SK-N-SH (cell line): ENCODE measurements around the gene SLC35G2. TPM values are rescaled to one million over a fixed set of nuclear protein-coding genes. Genes with fewer than 3 reads are reported as not detected.

Source experiments
- CTCF ChIA-PET: fragments of 300-600, 350-600 bp; formaldehyde crosslinking; extraction: SDS; loops from one replicate; lab custom pipeline; 2021; lab: Yijun Ruan, JAX
- POLR2A ChIA-PET: fragments of 350-600 bp; sonication (Branson Sonifier 250); formaldehyde crosslinking; extraction: SDS; loops from one replicate; lab custom pipeline; 2020; ENCODE audit warnings: antibody characterized with exemption, inconsistent platforms; lab: Yijun Ruan, JAX
- DNase-seq: peaks from one replicate; pipeline ENCODE4 v3.0.0; 2012
- H2AFZ ChIP-seq: fragments of 200-600 bp; sonication (generic); 2 replicates; pipeline ENCODE4 v1.8.1; 2016; ENCODE audit warnings: antibody characterized with exemption, mild to moderate bottlenecking, low read depth
- H3F3A ChIP-seq: fragments of 200-600 bp; sonication (generic); replicated peaks from 2 replicates; pipeline ENCODE3; 2016; ENCODE audit warnings: antibody characterized with exemption, mild to moderate bottlenecking; ENCODE audit not compliant: insufficient read depth
- H3K27ac ChIP-seq, 2 experiments: fragments of 200-500 bp in 1 of 2; fragments of 200-600 bp in 1 of 2; sonication (Bioruptor generic) in 1 of 2; sonication (generic), shearing (Covaris generic) in 1 of 2; 2 replicates each; pipeline versions ENCODE4 v1.5.1 to v1.6.1; 2014 to 2016; ENCODE audit warnings: low read depth in 2 of 2, inconsistent platforms in 1 of 2, low read length in 1 of 2, mild to moderate bottlenecking in 1 of 2, mixed read lengths in 1 of 2
- H3K27me3 ChIP-seq: fragments of 200-600 bp; sonication (generic), shearing (Covaris generic); 2 replicates; pipeline ENCODE4 v1.6.1; 2016; ENCODE audit warnings: mixed run types; ENCODE audit not compliant: insufficient read depth
- H3K36me3 ChIP-seq, 2 experiments: fragments of 200-500 bp in 1 of 2; fragments of 200-600 bp in 1 of 2; sonication (Bioruptor generic) in 1 of 2; sonication (generic) in 1 of 2; replicated peaks in 1 of 2; 2 replicates each; pipeline versions ENCODE3 to v1.5.1; 2014 to 2016; ENCODE audit warnings: low read length in 1 of 2, mild to moderate bottlenecking in 1 of 2; ENCODE audit not compliant: insufficient read depth in 2 of 2, control insufficient read depth in 1 of 2
- H3K4me1 ChIP-seq, 2 experiments: fragments of 200-500 bp in 1 of 2; fragments of 200-600 bp in 1 of 2; sonication (Bioruptor generic) in 1 of 2; sonication (generic), shearing (Covaris generic) in 1 of 2; 2 replicates each; pipeline versions ENCODE4 v1.5.1 to v1.6.1; 2014 to 2016; ENCODE audit warnings: low read depth in 1 of 2, low read length in 1 of 2, mixed run types in 1 of 2; ENCODE audit not compliant: insufficient read depth in 2 of 2, control insufficient read depth in 1 of 2
- H3K4me2 ChIP-seq: fragments of 200-600 bp; sonication (generic), shearing (Covaris generic); 2 replicates; pipeline ENCODE4 v1.6.1; 2017; ENCODE audit warnings: mixed run types
- H3K4me3 ChIP-seq, 2 experiments: fragments of 200-500 bp in 1 of 2; fragments of 200-600 bp in 1 of 2; sonication (Bioruptor generic) in 1 of 2; sonication (generic), shearing (Covaris generic) in 1 of 2; 2 replicates each; pipeline versions ENCODE4 v1.5.1 to v1.8.1; 2014 to 2016; ENCODE audit warnings: low read depth in 2 of 2, inconsistent platforms in 1 of 2, low read length in 1 of 2, mild to moderate bottlenecking in 1 of 2, mixed read lengths in 1 of 2, moderate library complexity in 1 of 2
- H3K79me2 ChIP-seq: fragments of 200-600 bp; sonication (generic); 2 replicates; pipeline ENCODE4 v1.8.1; 2017; ENCODE audit warnings: mild to moderate bottlenecking; ENCODE audit not compliant: insufficient read depth
- H3K9ac ChIP-seq: fragments of 200-600 bp; sonication (generic); 2 replicates; pipeline ENCODE4 v1.6.1; 2017; ENCODE audit warnings: mixed run types
- H3K9me2 ChIP-seq: fragments of 200-600 bp; sonication (generic); 2 replicates; pipeline ENCODE4 v1.6.1; 2017; ENCODE audit warnings: mixed run types
- H3K9me3 ChIP-seq: fragments of 200-600 bp; sonication (generic); 2 replicates; pipeline ENCODE4 v1.6.1; 2017; ENCODE audit warnings: mixed run types, mild to moderate bottlenecking, moderate library complexity
- H4K20me1 ChIP-seq: fragments of 200-600 bp; sonication (generic); 2 replicates; pipeline ENCODE4 v1.6.1; 2017; ENCODE audit warnings: mild to moderate bottlenecking, mixed run types; ENCODE audit not compliant: insufficient read depth
- FOXM1 ChIP-seq: IDR thresholded peaks from 2 replicates; pipeline ENCODE4 v1.4.0; 2012; ENCODE audit warnings: low read depth, mild to moderate bottlenecking
- GABPA ChIP-seq: IDR thresholded peaks from 2 replicates; pipeline ENCODE4 v1.4.0; 2012; ENCODE audit warnings: low read depth, mild to moderate bottlenecking
- GATA2 ChIP-seq: sonication (generic); formaldehyde crosslinking; IDR thresholded peaks from 2 replicates; pipeline ENCODE4 v1.5.0; 2020; ENCODE audit warnings: mild to moderate bottlenecking, missing genetic modification reagents
- JUND ChIP-seq: IDR thresholded peaks from 2 replicates; pipeline ENCODE4 v1.4.0; 2012
- MEF2A ChIP-seq: IDR thresholded peaks from 2 replicates; pipeline ENCODE4 v1.4.0; 2012; ENCODE audit warnings: low read depth, borderline replicate concordance
- MXI1 ChIP-seq: IDR thresholded peaks from 2 replicates; pipeline ENCODE4 v1.6.1; 2012; ENCODE audit warnings: mild to moderate bottlenecking, low read depth, low read length, improper control_type of control experiment
- RAD21 ChIP-seq: IDR thresholded peaks from 2 replicates; pipeline ENCODE4 v1.6.1; 2012; ENCODE audit warnings: mild to moderate bottlenecking, low read length
- SMC3 ChIP-seq: IDR thresholded peaks from 2 replicates; pipeline ENCODE4 v1.6.1; 2012; ENCODE audit warnings: low read depth, low read length, improper control_type of control experiment
- TAF1 ChIP-seq: IDR thresholded peaks from 2 replicates; pipeline ENCODE4 v1.6.1; 2012; ENCODE audit warnings: low read depth, mild to moderate bottlenecking, low read length, moderate library complexity, borderline replicate concordance
- USF2 ChIP-seq: fragments of 150-350 bp; IDR thresholded peaks from 2 replicates; pipeline ENCODE4 v1.6.1; 2017; ENCODE audit warnings: antibody characterized with exemption, low read length, low read depth, borderline replicate concordance
- ZBTB33 ChIP-seq: IDR thresholded peaks from 2 replicates; pipeline ENCODE4 v1.4.0; 2012; ENCODE audit warnings: low read depth, borderline replicate concordance
- WGBS: methylation state at CpG from one replicate; pipeline ENCODE4 v1.1.6; 2017; ENCODE audit warnings: low lambda C conversion rate; 5-methylcytosine and 5-hydroxymethylcytosine counted together
- polyA plus RNA-seq, 3 experiments: library from polyadenylated mRNA; depleted of rRNA; stranded (reverse); fragments of >200 nt; gene quantifications; 2 replicates each; pipeline ENCODE4 v1.2.3, GENCODE V29; 2012

SLC35G2 gene
- polyA plus RNA-seq, 1 of the 3 experiments (the other 2 are of a cell fraction): 9.7 TPM

- TF ChIP-seq ZBTB33: no peak
- TF ChIP-seq, all 33 proteins: peak for 0
Observed at GRCh38 chr3:136883967-136884720, 65.2 kb downstream of the SLC35G2 start (continued).

GRCh38 chr3:136885357-136886213 is 66.7 kb downstream of the SLC35G2 start:
- ChIA-PET CTCF (interaction anchor here (1.1 to 1.3 kb wide), 2 partner anchors 24 to 28 kb away, joined by 3 to 4 read pairs; partner anchors contain the start of gene NCK1), POLR2A (no interaction called here)
- TF ChIP-seq MXI1 (no peak), JUND (no peak), GABPA (no peak), RAD21 (no peak), TAF1 (no peak), MEF2A (no peak), FOXM1 (no peak), SMC3 (no peak), GATA2 (CRISPR knock-in tag) (no peak)
- Histone ChIP-seq H3K9ac (no peak overlapping the region), H2AFZ (no peak overlapping the region), H3K4me2 (no peak overlapping the region), H3K9me2 (no peaks in the 10 kb centered on the region), H3K27ac (no peak overlapping the region), H4K20me1 (peaks cover 25% of the 10 kb centered on the region), H3K27me3 (no peaks in the 10 kb centered on the region), H3K4me3 (no peak overlapping the region), H3K36me3 (no peaks in the 10 kb centered on the region), H3K79me2 (peaks cover 93% of the 10 kb centered on the region), H3K9me3 (no peaks in the 10 kb centered on the region), H3K4me1 (no peaks in the 10 kb centered on the region; a peak in 2 of 4 replicates), H3F3A (no peaks in the 10 kb centered on the region)
- no peak for DNase-seq
- 93% methylated on average over 5 of the region's 5 CpGs for WGBS

- no peak overlapping the region for H2AFZ ChIP-seq
- ChIA-PET POLR2A (no interaction called here), CTCF (no interaction called here)
- no peaks in the 10 kb centered on the region for H3K9me3 ChIP-seq
- no peak overlapping the region for H3K27ac ChIP-seq
- DNase-seq: no peak
- no peaks in the 10 kb centered on the region for H3F3A ChIP-seq
- no peak overlapping the region for H3K4me3 ChIP-seq
- peaks cover 24% of the 10 kb centered on the region for H4K20me1 ChIP-seq
- no peak overlapping the region for H3K4me2 ChIP-seq
- H3K27me3 ChIP-seq: no peaks in the 10 kb centered on the region
- WGBS: 83% methylated on average over 6 of the region's 24 CpGs
- TF ChIP-seq USF2: no peak
- no peak overlapping the region for H3K9ac ChIP-seq
- H3K4me1 ChIP-seq: peaks cover 2 to 10% of the 10 kb centered on the region in 2 experiments; a peak in 2 of 4 replicates
- H3K9me2 ChIP-seq: no peaks in the 10 kb centered on the region
- H3K79me2 ChIP-seq: peaks cover 93% of the 10 kb centered on the region
- no peaks in the 10 kb centered on the region for H3K36me3 ChIP-seq
Observed at GRCh38 chr3:136889947-136890346, 71.0 kb downstream of the SLC35G2 start.
